HepG2 (cell line): ENCODE results near the gene NCOA3. TPM values are rescaled to one million over a fixed set of nuclear protein-coding genes. Genes with fewer than 3 reads are reported as not detected.

ENCODE experiments used
- ATAC-seq: fragments of 200-7000 bp; cut with Tn5 transposase; 3 replicates; pipeline ENCODE4 v1.9.1; 2020; ENCODE audit warnings: mild to moderate bottlenecking, moderate library complexity
- BruUV-seq: library from RNA; stranded (reverse); fragments of 400-500 nt; replicated peaks from 2 replicates; lab custom pipeline; 2021; lab: Mats Ljungman, UMichigan
- CTCF ChIA-PET: fragments of 300-600 bp; formaldehyde crosslinking; extraction: SDS; loops from one replicate; lab custom pipeline; 2021; ENCODE audit warnings: low total read pairs, inconsistent platforms, low intra/inter-chr PET ratio; lab: Yijun Ruan, JAX
- POLR2A ChIA-PET: fragments of 350-600 bp; sonication (Branson Sonifier 250); formaldehyde crosslinking; loops from one replicate; lab custom pipeline; 2020; ENCODE audit warnings: antibody characterized with exemption, inconsistent platforms; lab: Yijun Ruan, JAX
- DNase-seq: peaks from one replicate; pipeline ENCODE4 v3.0.0-alpha.2; 2015; ENCODE audit warnings: low spot score
- FAIRE-seq: peaks from 3 replicates; lab custom pipeline; 2011; peaks lifted over from hg19 to GRCh38; lab: Jason Lieb, UNC
- H2AFZ ChIP-seq: one replicate; pipeline ENCODE4 v1.6.1; 2011; ENCODE audit warnings: low read length, inconsistent platforms
- H3K27ac ChIP-seq: fragments of 300-600 bp; 3 replicates; pipeline ENCODE4 v1.8.0; 2011; ENCODE audit warnings: mixed run types, mild to moderate bottlenecking, mixed read lengths, low read length, inconsistent platforms; ENCODE audit not compliant: insufficient read depth; ENCODE audit errors: extremely low read length
- H3K27me3 ChIP-seq, 2 experiments: fragments of 200-600 bp in 1 of 2; 2 replicates in 1 of 2; 3 replicates in 1 of 2; pipeline versions ENCODE4 v1.6.0 to v1.8.0; 2011; ENCODE audit warnings: low read length in 2 of 2, mild to moderate bottlenecking in 2 of 2, moderate library complexity in 2 of 2, inconsistent platforms in 1 of 2; ENCODE audit not compliant: insufficient read depth in 2 of 2, control insufficient read depth in 1 of 2
- H3K36me3 ChIP-seq, 2 experiments: fragments of 200-600 bp in 1 of 2; replicated peaks in 1 of 2; 2 replicates in 1 of 2; 3 replicates in 1 of 2; pipeline versions ENCODE4 v1.5.1 to v1.8.0; 2011; ENCODE audit warnings: low read length in 2 of 2, inconsistent platforms in 1 of 2; ENCODE audit not compliant: insufficient read depth in 2 of 2, control insufficient read depth in 1 of 2
- H3K4me1 ChIP-seq: 2 replicates; pipeline ENCODE4 v1.5.1; 2012; ENCODE audit warnings: low read length, inconsistent platforms; ENCODE audit not compliant: insufficient read depth
- H3K4me2 ChIP-seq: 2 replicates; pipeline ENCODE4 v1.6.0; 2011; ENCODE audit warnings: low read depth, low read length, inconsistent platforms
- H3K4me3 ChIP-seq, 3 experiments: fragments of 200-600 bp in 1 of 3; sonication (generic), shearing (Covaris generic) in 1 of 3; replicated peaks in 1 of 3; 2 replicates each; pipeline ENCODE4 v1.5.1; 2011 to 2016; ENCODE audit warnings: low read length in 3 of 3, inconsistent platforms in 2 of 3, low read depth in 2 of 3, mild to moderate bottlenecking in 2 of 3, control low read depth in 1 of 3, mixed read lengths in 1 of 3; ENCODE audit not compliant: insufficient read depth in 1 of 3
- H3K79me2 ChIP-seq: one replicate; pipeline ENCODE4 v1.6.1; 2011; ENCODE audit warnings: low read length, inconsistent platforms; ENCODE audit not compliant: insufficient read depth
- H3K9ac ChIP-seq: 2 replicates; pipeline ENCODE4 v1.6.0; 2011; ENCODE audit warnings: mild to moderate bottlenecking, low read depth, low read length, inconsistent platforms; ENCODE audit not compliant: insufficient read depth
- H3K9me3 ChIP-seq: 2 replicates; pipeline ENCODE4 v1.5.1; 2012; ENCODE audit warnings: mild to moderate bottlenecking, low read length
- H4K20me1 ChIP-seq: 2 replicates; pipeline ENCODE4 v1.6.0; 2011; ENCODE audit warnings: inconsistent platforms, mild to moderate bottlenecking, low read length, moderate library complexity; ENCODE audit not compliant: insufficient read depth
- DR1 ChIP-seq: sonication (generic); formaldehyde crosslinking; IDR thresholded peaks from 2 replicates; pipeline ENCODE4 v1.8.0; 2021; ENCODE audit warnings: mild to moderate bottlenecking, missing genetic modification reagents, inconsistent platforms
- ELF3 ChIP-seq: IDR thresholded peaks from 2 replicates; pipeline ENCODE4 v1.6.1; 2016; ENCODE audit warnings: missing genetic modification reagents, missing compliant biosample characterization
- KLF11 ChIP-seq: IDR thresholded peaks from 2 replicates; pipeline ENCODE4 v1.6.1; 2016; ENCODE audit warnings: missing compliant biosample characterization
- NRL ChIP-seq: sonication (generic); formaldehyde crosslinking; IDR thresholded peaks from 2 replicates; pipeline ENCODE4 v1.5.0; 2020; ENCODE audit warnings: missing genetic modification reagents, mild to moderate bottlenecking, moderate library complexity, borderline replicate concordance
- RBM22 ChIP-seq: fragments of 200-400 bp; formaldehyde crosslinking; optimal IDR thresholded peaks from 2 replicates; pipeline ENCODE3; 2017; ENCODE audit warnings: mild to moderate bottlenecking, low read length, moderate library complexity
- RFX3 ChIP-seq: IDR thresholded peaks from 2 replicates; pipeline ENCODE4 v1.6.1; 2016; ENCODE audit warnings: missing biosample characterization, missing genetic modification reagents
- TOPORS ChIP-seq: sonication (generic); formaldehyde crosslinking; IDR thresholded peaks from 2 replicates; pipeline ENCODE4 v1.8.0; 2023; ENCODE audit warnings: mild to moderate bottlenecking, missing genetic modification reagents
- ZFAT ChIP-seq: sonication (generic); formaldehyde crosslinking; conservative IDR thresholded peaks from 2 replicates; pipeline ENCODE4 v1.8.1; 2023; ENCODE audit warnings: missing genetic modification reagents, inconsistent platforms
- ZKSCAN1 ChIP-seq: fragments of 150-350 bp; IDR thresholded peaks from 2 replicates; pipeline ENCODE4 v1.6.1; 2014; ENCODE audit warnings: low read length
- ZNF564 ChIP-seq: sonication (generic); formaldehyde crosslinking; IDR thresholded peaks from 2 replicates; pipeline ENCODE4 v1.8.1; 2023; ENCODE audit warnings: mild to moderate bottlenecking, missing genetic modification reagents
- ZNF841 ChIP-seq: sonication (generic); formaldehyde crosslinking; IDR thresholded peaks from 2 replicates; pipeline ENCODE4 v1.8.1; 2023; ENCODE audit warnings: missing genetic modification reagents, borderline replicate concordance
- WGBS: methylation state at CpG from one replicate; pipeline ENCODE4 v1.1.6; 2017; ENCODE audit warnings: low lambda C conversion rate; 5-methylcytosine and 5-hydroxymethylcytosine counted together
- in situ Hi-C: cut with HindIII; loops from 2 replicates; pipeline ENCODE4 v1.10.0; 2017; ENCODE audit warnings: low pct_unique_long_range_greater_than_20kb; ENCODE audit not compliant: extremely low pct_ligation_motif_present
- intact Hi-C: fragments of 100-400 bp; cut with micrococcal nuclease; formaldehyde crosslinking; loops from one replicate; pipeline ENCODE4 v1.10.0; 2022; ENCODE audit not compliant: unreplicated experiment
- polyA plus RNA-seq, 8 experiments: library from polyadenylated mRNA; depleted of rRNA in 3 of 8; stranded (reverse) in 7 of 8; unstranded in 1 of 8; fragments of >200 nt; fragmentation: Illumina TruSeq in 4 of 8; extraction: Trizol in 4 of 8; gene quantifications; 2 replicates each; pipeline versions ENCODE4 v1.2.1 to v1.2.3, GENCODE V29; 2011 to 2016; ENCODE audit warnings: low read depth in 4 of 8, missing spikeins in 1 of 8, mixed read lengths in 1 of 8; ENCODE audit not compliant: insufficient read depth in 1 of 8
- total RNA-seq, 5 experiments: library from RNA; depleted of rRNA; stranded (reverse); fragments of >200 nt; fragmentation: Illumina TruSeq; extraction: Trizol; gene quantifications; 2 replicates each; pipeline ENCODE4 v1.2.3, GENCODE V29; 2016; ENCODE audit warnings: low read depth in 1 of 5
- TF ChIP-seq, protein P1 (sequence below): sonication (generic); formaldehyde crosslinking; IDR thresholded peaks from 2 replicates; pipeline ENCODE4 v1.5.1; 2020; ENCODE audit warnings: mild to moderate bottlenecking, missing genetic modification reagents, moderate library complexity
- TF ChIP-seq, protein P2 (sequence below): sonication (generic); formaldehyde crosslinking; IDR thresholded peaks from 2 replicates; pipeline ENCODE4 v1.4.0; 2020; ENCODE audit warnings: missing genetic modification reagents
- TF ChIP-seq, protein P3 (sequence below): sonication (generic); formaldehyde crosslinking; IDR thresholded peaks from 2 replicates; pipeline ENCODE4 v1.4.0; 2020; ENCODE audit warnings: missing genetic modification reagents, mild to moderate bottlenecking, borderline replicate concordance
- TF ChIP-seq, protein P4 (sequence below): sonication (generic); formaldehyde crosslinking; IDR thresholded peaks from 2 replicates; pipeline ENCODE4 v1.4.0; 2020; ENCODE audit warnings: missing genetic modification reagents

NCOA3 gene
- total and polyA plus RNA-seq, 2 of the 13 experiments (the other 11 are each of a cell fraction or from before 2014, with no cell fraction given), result 35.0 to 56.8 TPM

DNA sequence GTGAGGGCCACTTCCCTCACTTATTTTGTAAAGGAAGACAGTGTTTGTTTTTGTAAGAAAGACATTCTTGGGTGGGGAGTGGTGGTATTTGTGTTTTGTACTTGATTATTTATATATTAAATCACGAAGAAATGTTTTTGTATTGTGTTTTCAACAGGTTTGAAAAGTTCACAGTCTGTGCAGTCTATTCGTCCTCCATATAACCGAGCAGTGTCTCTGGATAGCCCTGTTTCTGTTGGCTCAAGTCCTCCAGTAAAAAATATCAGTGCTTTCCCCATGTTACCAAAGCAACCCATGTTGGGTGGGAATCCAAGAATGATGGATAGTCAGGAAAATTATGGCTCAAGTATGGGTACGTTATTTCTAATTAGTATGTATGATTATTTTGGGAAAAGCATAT is 137.2 kb downstream of the NCOA3 start (continued):
- TF ChIP-seq, protein P1, sequence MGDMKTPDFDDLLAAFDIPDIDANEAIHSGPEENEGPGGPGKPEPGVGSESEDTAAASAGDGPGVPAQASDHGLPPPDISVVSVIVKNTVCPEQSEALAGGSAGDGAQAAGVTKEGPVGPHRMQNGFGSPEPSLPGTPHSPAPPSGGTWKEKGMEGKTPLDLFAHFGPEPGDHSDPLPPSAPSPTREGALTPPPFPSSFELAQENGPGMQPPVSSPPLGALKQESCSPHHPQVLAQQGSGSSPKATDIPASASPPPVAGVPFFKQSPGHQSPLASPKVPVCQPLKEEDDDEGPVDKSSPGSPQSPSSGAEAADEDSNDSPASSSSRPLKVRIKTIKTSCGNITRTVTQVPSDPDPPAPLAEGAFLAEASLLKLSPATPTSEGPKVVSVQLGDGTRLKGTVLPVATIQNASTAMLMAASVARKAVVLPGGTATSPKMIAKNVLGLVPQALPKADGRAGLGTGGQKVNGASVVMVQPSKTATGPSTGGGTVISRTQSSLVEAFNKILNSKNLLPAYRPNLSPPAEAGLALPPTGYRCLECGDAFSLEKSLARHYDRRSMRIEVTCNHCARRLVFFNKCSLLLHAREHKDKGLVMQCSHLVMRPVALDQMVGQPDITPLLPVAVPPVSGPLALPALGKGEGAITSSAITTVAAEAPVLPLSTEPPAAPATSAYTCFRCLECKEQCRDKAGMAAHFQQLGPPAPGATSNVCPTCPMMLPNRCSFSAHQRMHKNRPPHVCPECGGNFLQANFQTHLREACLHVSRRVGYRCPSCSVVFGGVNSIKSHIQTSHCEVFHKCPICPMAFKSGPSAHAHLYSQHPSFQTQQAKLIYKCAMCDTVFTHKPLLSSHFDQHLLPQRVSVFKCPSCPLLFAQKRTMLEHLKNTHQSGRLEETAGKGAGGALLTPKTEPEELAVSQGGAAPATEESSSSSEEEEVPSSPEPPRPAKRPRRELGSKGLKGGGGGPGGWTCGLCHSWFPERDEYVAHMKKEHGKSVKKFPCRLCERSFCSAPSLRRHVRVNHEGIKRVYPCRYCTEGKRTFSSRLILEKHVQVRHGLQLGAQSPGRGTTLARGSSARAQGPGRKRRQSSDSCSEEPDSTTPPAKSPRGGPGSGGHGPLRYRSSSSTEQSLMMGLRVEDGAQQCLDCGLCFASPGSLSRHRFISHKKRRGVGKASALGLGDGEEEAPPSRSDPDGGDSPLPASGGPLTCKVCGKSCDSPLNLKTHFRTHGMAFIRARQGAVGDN (CRISPR knock-in tag), result no peak
- TF ChIP-seq ZFAT (CRISPR knock-in tag), result no peak
- TF ChIP-seq, protein P2, sequence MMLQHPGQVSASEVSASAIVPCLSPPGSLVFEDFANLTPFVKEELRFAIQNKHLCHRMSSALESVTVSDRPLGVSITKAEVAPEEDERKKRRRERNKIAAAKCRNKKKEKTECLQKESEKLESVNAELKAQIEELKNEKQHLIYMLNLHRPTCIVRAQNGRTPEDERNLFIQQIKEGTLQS (CRISPR knock-in tag), result no peak
- TF ChIP-seq ZNF841, result no peak
- no peak for TF ChIP-seq DR1 (CRISPR knock-in tag)
- TF ChIP-seq RFX3 (CRISPR knock-in tag), result no peak

DNA sequence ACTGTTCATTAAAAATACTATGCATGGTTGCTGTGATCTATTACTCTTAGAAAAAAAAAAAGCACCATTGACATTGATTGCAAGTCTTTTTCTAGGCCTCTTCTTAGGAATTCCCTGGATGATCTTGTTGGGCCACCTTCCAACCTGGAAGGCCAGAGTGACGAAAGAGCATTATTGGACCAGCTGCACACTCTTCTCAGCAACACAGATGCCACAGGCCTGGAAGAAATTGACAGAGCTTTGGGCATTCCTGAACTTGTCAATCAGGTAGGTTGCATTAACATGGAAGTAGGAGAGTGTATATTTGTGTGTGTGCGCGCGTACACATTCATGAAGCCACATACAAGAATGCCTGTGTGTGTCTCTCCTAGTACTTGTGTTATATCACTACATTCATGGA is 140.4 kb downstream of the NCOA3 start:
- 99% methylated on average over 4 of the region's 4 CpGs for WGBS
- H3K27me3 ChIP-seq, result no peaks in the 10 kb centered on the region
- H3K4me1 ChIP-seq, result peaks cover 11% of the 10 kb centered on the region
- ChIA-PET POLR2A (no interaction called here), CTCF (no interaction called here)
- ATAC-seq (no peak), FAIRE-seq (no peak), DNase-seq (no peak)
- H3K4me3 ChIP-seq, result no peak overlapping the region
- intact Hi-C loops, result no loop called here
- no peaks in the 10 kb centered on the region for H3K79me2 ChIP-seq
- in situ Hi-C loops, result no loop called here
- H3K36me3 ChIP-seq, result peaks cover 39 to 77% of the 10 kb centered on the region in 2 experiments
- H4K20me1 ChIP-seq, result no peaks in the 10 kb centered on the region
- no peak overlapping the region for H3K4me2 ChIP-seq
- TF ChIP-seq NRL (CRISPR knock-in tag) (no peak), ZKSCAN1 (no peak), KLF11 (CRISPR knock-in tag) (no peak), ELF3 (CRISPR knock-in tag) (no peak), ZNF564 (CRISPR knock-in tag) (no peak), RBM22 (peak; percentile 34), TOPORS (no peak)
- TF ChIP-seq, protein P3, sequence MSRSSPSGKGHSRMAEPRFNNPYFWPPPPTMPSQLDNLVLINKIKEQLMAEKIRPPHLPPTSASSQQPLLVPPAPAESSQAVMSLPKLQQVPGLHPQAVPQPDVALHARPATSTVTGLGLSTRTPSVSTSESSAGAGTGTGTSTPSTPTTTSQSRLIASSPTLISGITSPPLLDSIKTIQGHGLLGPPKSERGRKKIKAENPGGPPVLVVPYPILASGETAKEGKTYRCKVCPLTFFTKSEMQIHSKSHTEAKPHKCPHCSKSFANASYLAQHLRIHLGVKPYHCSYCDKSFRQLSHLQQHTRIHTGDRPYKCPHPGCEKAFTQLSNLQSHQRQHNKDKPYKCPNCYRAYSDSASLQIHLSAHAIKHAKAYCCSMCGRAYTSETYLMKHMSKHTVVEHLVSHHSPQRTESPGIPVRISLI, result no peak
- TF ChIP-seq, protein P4, sequence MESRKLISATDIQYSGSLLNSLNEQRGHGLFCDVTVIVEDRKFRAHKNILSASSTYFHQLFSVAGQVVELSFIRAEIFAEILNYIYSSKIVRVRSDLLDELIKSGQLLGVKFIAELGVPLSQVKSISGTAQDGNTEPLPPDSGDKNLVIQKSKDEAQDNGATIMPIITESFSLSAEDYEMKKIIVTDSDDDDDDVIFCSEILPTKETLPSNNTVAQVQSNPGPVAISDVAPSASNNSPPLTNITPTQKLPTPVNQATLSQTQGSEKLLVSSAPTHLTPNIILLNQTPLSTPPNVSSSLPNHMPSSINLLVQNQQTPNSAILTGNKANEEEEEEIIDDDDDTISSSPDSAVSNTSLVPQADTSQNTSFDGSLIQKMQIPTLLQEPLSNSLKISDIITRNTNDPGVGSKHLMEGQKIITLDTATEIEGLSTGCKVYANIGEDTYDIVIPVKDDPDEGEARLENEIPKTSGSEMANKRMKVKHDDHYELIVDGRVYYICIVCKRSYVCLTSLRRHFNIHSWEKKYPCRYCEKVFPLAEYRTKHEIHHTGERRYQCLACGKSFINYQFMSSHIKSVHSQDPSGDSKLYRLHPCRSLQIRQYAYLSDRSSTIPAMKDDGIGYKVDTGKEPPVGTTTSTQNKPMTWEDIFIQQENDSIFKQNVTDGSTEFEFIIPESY (CRISPR knock-in tag), result no peak
- H3K9me3 ChIP-seq, result no peaks in the 10 kb centered on the region
- no peak overlapping the region for H3K27ac ChIP-seq
- no TSS peak for BruUV-seq
- no peak overlapping the region for H2AFZ ChIP-seq
- H3K9ac ChIP-seq, result no peak overlapping the region
